Fibroblast of pulmonary artery (primary cell): ENCODE results near the gene APOL1.

ENCODE experiments used
- DNase-seq: peaks from one replicate; pipeline ENCODE4 v3.0.0-alpha.2; 2010; ENCODE audit warnings: low read depth
- H3K4me3 ChIP-seq: replicated peaks from 2 replicates; pipeline ENCODE4 v1.5.1; 2011; ENCODE audit warnings: low read depth, mild to moderate bottlenecking, control low read depth, low read length, moderate library complexity
- TF ChIP-seq, protein P1 (sequence below): IDR thresholded peaks from 2 replicates; pipeline ENCODE4 v1.5.1; 2011; ENCODE audit warnings: mild to moderate bottlenecking, control low read depth, low read length, inconsistent platforms; ENCODE audit errors: missing control alignments

The APOL1 gene

GRCh38 chr22:36293606-36294292, 40.8 kb downstream of the APOL1 start:
- TF ChIP-seq, protein P1, sequence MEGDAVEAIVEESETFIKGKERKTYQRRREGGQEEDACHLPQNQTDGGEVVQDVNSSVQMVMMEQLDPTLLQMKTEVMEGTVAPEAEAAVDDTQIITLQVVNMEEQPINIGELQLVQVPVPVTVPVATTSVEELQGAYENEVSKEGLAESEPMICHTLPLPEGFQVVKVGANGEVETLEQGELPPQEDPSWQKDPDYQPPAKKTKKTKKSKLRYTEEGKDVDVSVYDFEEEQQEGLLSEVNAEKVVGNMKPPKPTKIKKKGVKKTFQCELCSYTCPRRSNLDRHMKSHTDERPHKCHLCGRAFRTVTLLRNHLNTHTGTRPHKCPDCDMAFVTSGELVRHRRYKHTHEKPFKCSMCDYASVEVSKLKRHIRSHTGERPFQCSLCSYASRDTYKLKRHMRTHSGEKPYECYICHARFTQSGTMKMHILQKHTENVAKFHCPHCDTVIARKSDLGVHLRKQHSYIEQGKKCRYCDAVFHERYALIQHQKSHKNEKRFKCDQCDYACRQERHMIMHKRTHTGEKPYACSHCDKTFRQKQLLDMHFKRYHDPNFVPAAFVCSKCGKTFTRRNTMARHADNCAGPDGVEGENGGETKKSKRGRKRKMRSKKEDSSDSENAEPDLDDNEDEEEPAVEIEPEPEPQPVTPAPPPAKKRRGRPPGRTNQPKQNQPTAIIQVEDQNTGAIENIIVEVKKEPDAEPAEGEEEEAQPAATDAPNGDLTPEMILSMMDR: no peak
- DNase-seq: no peak
- no peak overlapping the region for H3K4me3 ChIP-seq

DNA sequence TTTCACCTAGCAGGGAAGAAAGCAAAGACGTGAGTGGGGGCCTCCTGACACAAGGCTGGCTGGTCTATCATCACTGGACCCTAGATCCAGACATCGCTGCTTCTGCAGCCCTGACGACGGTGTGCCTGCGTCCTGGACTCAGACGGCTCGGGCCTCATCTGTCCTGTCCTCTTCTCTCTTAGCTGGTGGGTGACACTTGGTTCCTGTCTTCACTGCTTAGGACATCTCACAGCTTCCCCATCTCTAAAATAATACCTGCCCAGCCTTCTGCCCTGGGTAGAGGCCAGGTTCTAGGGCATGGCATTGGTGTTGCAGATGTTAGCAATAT, 41.3 kb downstream of the APOL1 start:
- TF ChIP-seq, protein P1: no peak
- no peak for DNase-seq
- H3K4me3 ChIP-seq: no peak overlapping the region

GRCh38 chr22:36294801-36295200, 41.9 kb downstream of the APOL1 start:
- TF ChIP-seq, protein P1: no peak
- no peak overlapping the region for H3K4me3 ChIP-seq
- no peak for DNase-seq

DNA sequence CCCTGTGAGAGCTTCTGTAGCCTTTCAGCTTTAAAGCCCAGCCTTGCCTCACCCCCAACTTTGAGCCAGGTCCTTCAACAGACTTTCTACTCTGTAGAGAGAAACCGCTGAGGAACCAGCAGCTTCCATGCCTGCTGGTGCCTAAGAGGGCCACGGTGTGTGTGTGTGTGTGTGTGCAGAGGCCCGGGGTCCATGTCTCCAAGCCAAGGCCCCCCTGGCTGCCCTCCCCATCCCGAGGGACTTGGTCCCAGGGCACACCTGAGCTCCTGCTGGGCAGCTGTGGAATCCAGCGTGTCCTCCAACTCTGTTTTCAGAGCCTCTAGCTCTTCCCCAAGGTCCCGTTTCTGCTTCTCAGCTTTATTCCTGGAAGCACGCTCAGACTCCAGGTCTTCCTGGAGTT, 42.3 kb downstream of the APOL1 start:
- TF ChIP-seq, protein P1: no peak
- no peak overlapping the region for H3K4me3 ChIP-seq
- DNase-seq: no peak

- no peak overlapping the region for H3K4me3 ChIP-seq
- no peak for DNase-seq
- TF ChIP-seq, protein P1: no peak
Measured at GRCh38 chr22:36296690-36297089, 43.8 kb downstream of the APOL1 start.

- DNase-seq: no peak
- TF ChIP-seq, protein P1: no peak
- no peak overlapping the region for H3K4me3 ChIP-seq
Measured at GRCh38 chr22:36297568-36297967, 44.6 kb downstream of the APOL1 start.

- no peak overlapping the region for H3K4me3 ChIP-seq
- TF ChIP-seq, protein P1: no peak
- no peak for DNase-seq
Measured at GRCh38 chr22:36298118-36298517, 45.2 kb downstream of the APOL1 start.
